ENCODE results near the gene ALOX15. TPM values are rescaled to one million over a fixed set of nuclear protein-coding genes. Genes with fewer than 3 reads are reported as not detected.

ALOX15 gene
- total RNA-seq, 6 donors from 2014 or later: 2.4 to 26.0 (median 10.0) TPM

DNA sequence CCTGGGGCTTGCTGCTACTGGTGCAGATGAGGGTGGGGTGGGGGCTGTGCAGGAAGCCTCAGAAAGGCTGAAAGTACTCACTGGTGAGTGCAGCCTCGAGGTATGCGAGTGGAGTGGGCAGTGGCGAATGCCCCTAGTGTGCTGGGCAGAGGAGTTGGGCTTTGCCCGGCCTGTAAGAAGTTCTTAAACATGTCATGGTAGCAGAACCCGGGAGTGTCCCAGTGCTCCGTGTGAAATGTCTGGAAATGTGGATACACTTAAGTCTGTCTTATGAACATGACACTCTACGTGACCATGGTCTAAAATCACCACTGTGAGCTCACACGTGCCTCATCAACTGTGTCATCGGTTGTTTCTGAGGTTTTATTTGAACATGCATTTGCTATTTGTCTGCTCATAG lies 55.4 kb downstream of the ALOX15 start:
- WGBS, 2 donors: 73 to 79% methylated on average over 9 of the region's 9 CpGs
- Histone ChIP-seq H3K27me3 (peaks cover 0 to 17% (median 5%) of the 10 kb centered on the region in 4 donors), H3K4me1 (peaks cover 13 to 20% (median 15%) of the 10 kb centered on the region in 4 donors), H3K27ac (peak overlapping the region in 2 of 4 donors; percentile 3 to 56), H3K9me3 (no peaks in the 10 kb centered on the region), H3K36me3 (no peaks in the 10 kb centered on the region), H3K4me3 (peak overlapping the region in 1 of 4 donors; percentile 64)
- DNase-seq (no peak), ATAC-seq (ENCODE audit: low FRiP score in 2 of 2) (no peak)
- TF ChIP-seq POLR2AphosphoS5 (IDR thresholded peaks at IDR 0.05) (no peak), POLR2A (IDR thresholded peaks at IDR 0.05) (no peak)
- TF ChIP-seq, protein P1, sequence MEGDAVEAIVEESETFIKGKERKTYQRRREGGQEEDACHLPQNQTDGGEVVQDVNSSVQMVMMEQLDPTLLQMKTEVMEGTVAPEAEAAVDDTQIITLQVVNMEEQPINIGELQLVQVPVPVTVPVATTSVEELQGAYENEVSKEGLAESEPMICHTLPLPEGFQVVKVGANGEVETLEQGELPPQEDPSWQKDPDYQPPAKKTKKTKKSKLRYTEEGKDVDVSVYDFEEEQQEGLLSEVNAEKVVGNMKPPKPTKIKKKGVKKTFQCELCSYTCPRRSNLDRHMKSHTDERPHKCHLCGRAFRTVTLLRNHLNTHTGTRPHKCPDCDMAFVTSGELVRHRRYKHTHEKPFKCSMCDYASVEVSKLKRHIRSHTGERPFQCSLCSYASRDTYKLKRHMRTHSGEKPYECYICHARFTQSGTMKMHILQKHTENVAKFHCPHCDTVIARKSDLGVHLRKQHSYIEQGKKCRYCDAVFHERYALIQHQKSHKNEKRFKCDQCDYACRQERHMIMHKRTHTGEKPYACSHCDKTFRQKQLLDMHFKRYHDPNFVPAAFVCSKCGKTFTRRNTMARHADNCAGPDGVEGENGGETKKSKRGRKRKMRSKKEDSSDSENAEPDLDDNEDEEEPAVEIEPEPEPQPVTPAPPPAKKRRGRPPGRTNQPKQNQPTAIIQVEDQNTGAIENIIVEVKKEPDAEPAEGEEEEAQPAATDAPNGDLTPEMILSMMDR (IDR thresholded peaks at IDR 0.05): no peak

DNA sequence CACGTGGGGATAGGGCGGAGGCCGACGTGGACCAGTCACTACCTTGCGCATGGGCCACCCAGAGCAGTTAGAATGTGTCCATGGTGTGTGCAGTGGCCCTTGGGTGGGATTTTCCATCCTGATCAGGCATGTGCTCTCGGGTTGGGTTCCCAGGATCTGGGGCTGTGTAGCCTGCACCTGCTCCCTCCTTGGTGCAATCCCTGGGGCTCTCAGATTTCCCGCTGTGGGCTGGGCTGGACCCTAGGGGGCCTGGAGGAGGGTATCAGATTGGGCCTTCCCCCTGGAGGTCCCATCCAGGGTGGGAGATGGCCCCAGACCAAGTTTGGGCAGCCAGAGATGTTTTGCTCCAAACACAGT lies 55.9 kb downstream of the ALOX15 start:
- Histone ChIP-seq H3K9me3 (no peaks in the 10 kb centered on the region), H3K36me3 (no peaks in the 10 kb centered on the region), H3K4me1 (peaks cover 13 to 20% (median 15%) of the 10 kb centered on the region in 4 donors), H3K27ac (peak overlapping the region in 2 of 4 donors; percentile 3 to 56), H3K27me3 (peaks cover 0 to 17% (median 5%) of the 10 kb centered on the region in 4 donors), H3K4me3 (peak overlapping the region in 2 of 4 donors; percentile 56 to 64)
- 74 to 92% methylated on average over 4 to 5 of the region's 7 CpGs for WGBS, 2 donors
- DNase-seq: no peak
- ATAC-seq (ENCODE audit: low FRiP score in 2 of 2): no peak
- TF ChIP-seq EP300 (IDR thresholded peaks at IDR 0.05): no peak
- TF ChIP-seq POLR2AphosphoS5 (IDR thresholded peaks at IDR 0.05): no peak
- TF ChIP-seq, protein P1 (IDR thresholded peaks at IDR 0.05): no peak

DNA sequence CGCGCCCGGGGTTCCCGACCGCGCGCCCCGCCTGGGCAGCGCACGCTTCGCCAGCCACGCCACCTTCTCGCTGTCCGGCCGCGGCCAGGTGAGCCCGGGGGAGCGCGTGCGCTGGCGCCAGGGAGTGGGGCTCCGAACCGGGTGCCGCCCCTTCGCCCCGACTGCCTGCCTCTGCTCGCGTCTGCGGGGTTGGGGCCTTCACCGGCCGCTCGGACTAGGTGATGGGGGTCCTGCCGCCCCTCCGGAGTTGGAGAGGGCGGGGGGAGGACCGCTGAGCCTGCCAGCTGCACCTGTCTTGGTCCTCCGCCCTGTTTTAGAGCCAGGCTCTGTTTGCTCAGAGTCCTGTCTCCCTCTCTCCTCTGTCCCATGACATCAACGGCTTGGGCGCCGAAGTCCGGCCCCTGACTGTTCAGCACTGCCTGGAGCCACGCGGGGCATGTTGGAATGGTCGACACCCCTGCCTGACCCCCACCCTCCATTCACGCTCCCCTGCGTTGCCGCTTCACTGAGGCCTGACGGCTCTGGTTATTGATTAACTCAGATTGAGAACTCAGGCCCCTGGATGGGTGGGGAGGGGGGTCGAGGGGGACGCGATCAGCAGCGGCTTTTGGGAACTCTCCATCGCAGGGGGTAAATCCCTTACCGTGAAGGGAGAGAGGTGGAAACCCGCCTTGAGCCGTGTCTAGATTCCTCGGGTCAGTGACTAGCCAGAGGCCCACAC lies 56.4 kb downstream of the ALOX15 start:
- peak overlapping the region in 3 of 4 donors; percentile 29 to 56 (median 43) for H3K27ac ChIP-seq
- ATAC-seq (ENCODE audit: low FRiP score in 2 of 2): no peak
- TF ChIP-seq POLR2AphosphoS5 (IDR thresholded peaks at IDR 0.05): no peak
- no peaks in the 10 kb centered on the region for H3K36me3 ChIP-seq
- H3K4me3 ChIP-seq: peak overlapping the region in 3 of 4 donors; percentile 48 to 64 (median 56)
- peak in 1 of 2 donors; percentile 86 for DNase-seq
- peaks cover 13 to 20% (median 15%) of the 10 kb centered on the region in 4 donors for H3K4me1 ChIP-seq
- H3K9me3 ChIP-seq: no peaks in the 10 kb centered on the region
- peaks cover 0 to 17% (median 5%) of the 10 kb centered on the region in 4 donors for H3K27me3 ChIP-seq
- WGBS, 2 donors: 37 to 58% methylated on average over 19 to 30 of the region's 57 CpGs

DNA sequence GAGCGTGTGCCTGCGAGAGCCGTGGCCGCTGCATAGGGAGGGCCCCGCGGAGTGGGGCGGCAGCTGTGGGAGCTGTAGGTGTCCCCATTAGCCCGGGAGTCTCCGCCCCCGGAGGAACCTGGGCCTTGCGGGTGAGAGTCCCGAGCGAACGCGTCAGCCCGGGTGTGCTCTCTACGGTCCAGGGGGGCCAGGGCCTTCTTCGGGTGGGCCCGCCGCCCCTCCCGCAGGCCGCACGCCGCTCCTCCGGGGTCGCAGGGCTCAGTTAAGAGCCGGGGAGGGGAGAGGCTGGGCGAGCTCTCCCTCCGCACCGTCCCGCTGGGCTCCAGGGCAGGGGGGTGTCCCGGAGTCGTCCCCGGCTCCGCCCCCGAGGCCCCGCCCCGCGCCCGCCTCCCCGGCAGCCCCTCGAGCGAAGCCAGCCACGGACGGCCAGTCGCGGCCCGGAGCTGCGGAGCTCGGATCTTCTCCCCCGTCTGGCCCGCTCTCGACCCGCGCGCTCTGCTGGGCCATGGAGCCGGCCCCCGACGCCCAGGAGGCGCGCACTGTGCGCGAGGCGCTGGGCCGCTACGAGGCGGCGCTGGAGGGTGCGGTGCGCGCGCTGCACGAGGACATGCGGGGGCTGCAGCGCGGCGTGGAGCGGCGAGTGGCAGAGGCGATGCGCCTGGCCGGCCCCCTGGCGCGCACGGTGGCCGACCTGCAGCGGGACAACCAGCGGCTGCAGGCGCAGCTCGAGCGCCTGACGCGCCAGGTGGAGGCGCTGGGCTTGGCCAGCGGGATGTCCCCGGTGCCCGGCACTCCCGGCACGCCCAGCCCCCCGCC lies 57.2 kb downstream of the ALOX15 start, which contains the start of gene SMTNL2:
SMTNL2 (plus strand) TSS at position 429 of the 816 bp plus-strand sequence; CDS start at position 506, 77 bp downstream.
- 0% methylated on average over 12 of the region's 100 CpGs; no CpG with 5 or more reads in 1 of the 2 donors for WGBS, 2 donors
- TF ChIP-seq EP300 (IDR thresholded peaks at IDR 0.05) (no peak), POLR2A (IDR thresholded peaks at IDR 0.05) (peak in 2 of 4 donors; percentile 6 to 24), POLR2AphosphoS5 (IDR thresholded peaks at IDR 0.05) (peak in 1 of 2 donors; percentile 58)
- Histone ChIP-seq H3K36me3 (no peaks in the 10 kb centered on the region), H3K9me3 (no peaks in the 10 kb centered on the region), H3K27ac (peak within 1 kb of the TSS; percentile 39 to 73 (median 48)), H3K27me3 (peaks cover 0 to 17% (median 5%) of the 10 kb centered on the region in 4 donors), H3K4me1 (peaks cover 13 to 20% (median 15%) of the 10 kb centered on the region in 4 donors), H3K4me3 (peak within 1 kb of the TSS; percentile 14 to 64 (median 52))
- DNase-seq: peak in 1 of 2 donors; percentile 94
- peak in 1 of 2 donors; percentile 63 for ATAC-seq (ENCODE audit: low FRiP score in 2 of 2)

DNA sequence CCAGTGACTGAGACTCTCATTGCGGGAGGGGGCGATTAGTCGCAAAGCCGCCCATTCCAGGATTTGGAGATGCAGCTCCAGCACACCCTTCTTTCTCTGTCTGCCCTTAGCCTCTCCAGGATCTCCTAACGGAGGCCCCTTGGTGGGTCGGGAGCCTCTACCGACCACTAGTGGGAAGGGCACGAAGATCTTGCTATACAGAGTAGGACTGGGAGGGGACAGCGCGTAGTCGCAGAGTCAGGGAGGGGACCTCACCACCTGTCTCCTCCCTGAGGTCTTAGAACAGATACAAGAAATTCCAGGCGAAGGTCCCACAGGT lies 57.7 kb downstream of the ALOX15 start:
- TF ChIP-seq, protein P1 (IDR thresholded peaks at IDR 0.05): peak in 1 of 6 experiments; percentile 39
- no peak for TF ChIP-seq POLR2A (IDR thresholded peaks at IDR 0.05)
- ATAC-seq (ENCODE audit: low FRiP score in 2 of 2) (peak in 1 of 2 donors; percentile 49), DNase-seq (no peak)
- WGBS, 2 donors: 12 to 36% methylated on average over 10 to 12 of the region's 12 CpGs
- H3K27ac ChIP-seq: peak overlapping the region; percentile 39 to 73 (median 48)
- H3K36me3 ChIP-seq: no peaks in the 10 kb centered on the region
- peaks cover 0 to 17% (median 5%) of the 10 kb centered on the region in 4 donors for H3K27me3 ChIP-seq
- peak overlapping the region in 3 of 4 donors; percentile 48 to 64 (median 56) for H3K4me3 ChIP-seq
- H3K9me3 ChIP-seq: no peaks in the 10 kb centered on the region
- H3K4me1 ChIP-seq: peaks cover 13 to 20% (median 15%) of the 10 kb centered on the region in 4 donors
